Measurements from ENCODE around the gene BRD3OS.

Gene BRD3OS

GRCh38 chr9:134054891-134055811 lies 29.9 kb downstream of the BRD3OS start:
- no peak for TF ChIP-seq CTCF (IDR thresholded peaks at IDR 0.05)

GRCh38 chr9:134055981-134056461 lies 30.7 kb downstream of the BRD3OS start:
- TF ChIP-seq CTCF (IDR thresholded peaks at IDR 0.05), result no peak

GRCh38 chr9:134056483-134057306 lies 31.4 kb downstream of the BRD3OS start:
- no peak for TF ChIP-seq CTCF (IDR thresholded peaks at IDR 0.05)

GRCh38 chr9:134057307-134057657 lies 32.0 kb downstream of the BRD3OS start:
- TF ChIP-seq CTCF (IDR thresholded peaks at IDR 0.05), result no peak

- no peak for TF ChIP-seq CTCF (IDR thresholded peaks at IDR 0.05)
These were observed 32.7 kb downstream of the BRD3OS start for GRCh38 chr9:134057751-134058701.

GRCh38 chr9:134058716-134059115 lies 33.4 kb downstream of the BRD3OS start:
- no peak for TF ChIP-seq CTCF (IDR thresholded peaks at IDR 0.05)

GRCh38 chr9:134059188-134059641 lies 33.9 kb downstream of the BRD3OS start:
- no peak for TF ChIP-seq CTCF (IDR thresholded peaks at IDR 0.05)

All from LNCAP (cell line).